Bronchial smooth muscle cell (primary cell): ENCODE measurements around the gene CHRNB2. TPM values are rescaled to one million over a fixed set of nuclear protein-coding genes. Genes with fewer than 3 reads are reported as not detected.

Experiments
- total RNA-seq: library from RNA; depleted of rRNA; stranded (reverse); fragments of >200 nt; gene quantifications from 2 replicates; pipeline ENCODE4 v1.2.1, GENCODE V29; 2014

The CHRNB2 gene, protein sequence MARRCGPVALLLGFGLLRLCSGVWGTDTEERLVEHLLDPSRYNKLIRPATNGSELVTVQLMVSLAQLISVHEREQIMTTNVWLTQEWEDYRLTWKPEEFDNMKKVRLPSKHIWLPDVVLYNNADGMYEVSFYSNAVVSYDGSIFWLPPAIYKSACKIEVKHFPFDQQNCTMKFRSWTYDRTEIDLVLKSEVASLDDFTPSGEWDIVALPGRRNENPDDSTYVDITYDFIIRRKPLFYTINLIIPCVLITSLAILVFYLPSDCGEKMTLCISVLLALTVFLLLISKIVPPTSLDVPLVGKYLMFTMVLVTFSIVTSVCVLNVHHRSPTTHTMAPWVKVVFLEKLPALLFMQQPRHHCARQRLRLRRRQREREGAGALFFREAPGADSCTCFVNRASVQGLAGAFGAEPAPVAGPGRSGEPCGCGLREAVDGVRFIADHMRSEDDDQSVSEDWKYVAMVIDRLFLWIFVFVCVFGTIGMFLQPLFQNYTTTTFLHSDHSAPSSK
- total RNA-seq: under 0.01 TPM in 1 of 2 replicates, not detected in the other

GRCh38 chr1:154567386-154568156 lies at the start of gene CHRNB2:
CHRNB2 (plus strand) TSS chr1:154567778; CDS start chr1:154568045, 267 bp downstream.

DNA sequence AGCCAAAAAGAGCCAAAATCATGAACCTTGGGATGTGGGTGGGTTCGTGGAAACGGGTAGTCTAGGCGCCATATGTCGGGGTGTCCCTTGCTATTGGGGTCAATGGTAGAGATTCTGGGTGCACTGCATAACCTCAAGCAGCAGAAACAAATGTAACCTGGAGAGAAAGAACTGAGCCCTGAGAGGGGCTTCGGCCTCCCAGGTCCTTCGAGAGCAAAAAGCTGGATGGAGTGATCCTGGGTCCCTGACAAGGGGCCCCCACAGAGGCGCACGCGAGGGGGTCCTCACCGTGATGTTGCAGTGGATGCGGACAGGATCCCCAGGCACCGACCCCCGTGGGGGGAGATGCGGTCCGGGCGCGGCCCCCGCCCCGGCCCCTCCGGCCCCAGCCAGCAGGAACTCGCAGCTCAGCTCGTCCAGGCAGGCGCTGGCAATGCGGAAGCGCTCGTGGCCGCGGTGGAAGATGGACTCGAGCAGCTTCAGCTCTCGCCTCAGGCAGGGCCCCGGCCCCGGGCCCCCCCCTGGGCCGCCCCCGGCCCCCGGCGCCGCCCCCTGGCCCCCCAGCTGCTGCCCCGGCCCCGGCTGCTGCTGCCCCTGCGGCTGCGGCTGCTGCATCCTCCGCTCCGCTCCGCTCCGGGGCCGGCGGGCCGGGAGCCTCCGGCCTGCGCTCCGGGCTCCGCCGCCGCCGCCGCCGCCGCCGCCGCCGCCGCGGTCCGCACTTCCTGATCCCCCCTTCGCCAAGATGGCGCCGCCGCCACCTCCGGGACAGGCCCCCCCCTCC lies 9.4 kb upstream of the CHRNB2 start, which contains the start of gene UBE2Q1:
UBE2Q1 (minus strand) TSS at position 724 of the 781 bp plus-strand sequence; CDS start at position 615, 109 bp downstream.

DNA sequence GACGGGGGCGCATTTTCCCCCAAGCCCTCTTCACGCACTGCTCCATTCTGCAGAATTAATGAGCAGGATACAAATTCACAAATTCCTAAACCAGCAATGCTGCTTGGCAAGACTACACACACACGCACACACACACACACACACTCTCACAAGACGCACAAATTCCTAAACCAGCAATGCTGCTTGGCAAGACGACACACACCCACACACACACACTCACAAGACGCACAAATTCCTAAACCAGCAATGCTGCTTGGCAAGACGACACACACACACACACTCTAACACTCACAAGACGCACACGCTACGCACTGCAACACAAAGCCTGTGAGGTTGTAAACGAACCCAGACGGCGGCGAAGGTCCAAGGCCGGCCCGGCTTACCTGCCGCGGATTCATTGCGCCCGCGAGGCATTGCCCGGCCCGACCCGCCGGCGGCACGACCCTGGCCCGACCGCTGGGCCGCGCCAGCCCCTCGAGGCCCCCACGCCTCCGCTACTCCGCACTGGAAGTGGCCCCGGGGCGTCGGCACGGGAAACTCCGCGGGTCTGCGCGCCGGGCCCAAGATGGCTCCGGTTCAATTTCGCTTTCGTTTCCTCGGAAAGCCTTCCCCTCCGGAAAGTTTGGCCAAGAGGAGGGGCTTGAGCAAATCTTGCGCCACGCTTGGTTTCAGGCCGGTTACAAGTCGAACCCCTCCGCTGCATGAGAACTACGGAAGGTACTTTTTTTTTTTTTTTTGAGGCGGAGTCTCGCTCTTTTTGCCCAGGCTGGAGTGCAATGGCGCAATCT lies 40.2 kb downstream of the CHRNB2 start, which contains the start of gene ADAR:
ADAR (minus strand) TSS at position 578 of the 788 bp plus-strand sequence; CDS start at position 398, 180 bp downstream.

Other genes with a start within 250 kb of the CHRNB2 start
- not detected in 2 replicates for gene AQP10, start 246.7 kb upstream of the CHRNB2 start, total RNA-seq
- 205 and 252 TPM in 2 replicates for gene ATP8B2, start 242.3 kb upstream of the CHRNB2 start, total RNA-seq
- 7.3 and 15.9 TPM in 2 replicates for gene IL6R, start 162.4 kb upstream of the CHRNB2 start, total RNA-seq
- under 0.01 TPM in 1 of 2 replicates, not detected in the other for gene TDRD10, start 65.6 kb upstream of the CHRNB2 start, total RNA-seq
- under 0.01 TPM in 2 replicates for gene SHE, start 65.4 kb upstream of the CHRNB2 start, total RNA-seq
- 20.3 and 25.5 TPM in 2 replicates for gene UBE2Q1, start 9.1 kb upstream of the CHRNB2 start, total RNA-seq
- 60.4 and 62.1 TPM in 2 replicates for gene ADAR, start 40.4 kb downstream of the CHRNB2 start, total RNA-seq